ENCODE measurements around the gene FAM13C.

FAM13C gene

GRCh38 chr10:59270492-59270891 is 91.9 kb downstream of the FAM13C start:
- Mint-ChIP-seq H3K36me3 (no peaks in the 10 kb centered on the region), H3K27ac (no peak overlapping the region), H3K4me3 (no peak overlapping the region), H3K27me3 (no peaks in the 10 kb centered on the region), H3K9me3 (no peaks in the 10 kb centered on the region), H3K4me1 (no peaks in the 10 kb centered on the region)
- ATAC-seq (ENCODE audit: low read depth) (no peak), DNase-seq (ENCODE audit: low spot score in 2 of 2) (no peak)

GRCh38 chr10:59269651-59270050 is 92.7 kb downstream of the FAM13C start:
- H3K27me3 Mint-ChIP-seq: no peaks in the 10 kb centered on the region
- no peaks in the 10 kb centered on the region for H3K9me3 Mint-ChIP-seq
- ATAC-seq (ENCODE audit: low read depth): no peak
- no peaks in the 10 kb centered on the region for H3K4me1 Mint-ChIP-seq
- H3K4me3 Mint-ChIP-seq: no peak overlapping the region
- no peak for DNase-seq (ENCODE audit: low spot score in 2 of 2)
- H3K27ac Mint-ChIP-seq: no peak overlapping the region
- H3K36me3 Mint-ChIP-seq: no peaks in the 10 kb centered on the region

GRCh38 chr10:59268460-59268859 is 93.9 kb downstream of the FAM13C start:
- H3K27me3 Mint-ChIP-seq: no peaks in the 10 kb centered on the region
- H3K36me3 Mint-ChIP-seq: no peaks in the 10 kb centered on the region
- no peaks in the 10 kb centered on the region for H3K4me1 Mint-ChIP-seq
- no peaks in the 10 kb centered on the region for H3K9me3 Mint-ChIP-seq
- ATAC-seq (ENCODE audit: low read depth) (no peak), DNase-seq (ENCODE audit: low spot score in 2 of 2) (no peak)
- no peak overlapping the region for H3K4me3 Mint-ChIP-seq
- H3K27ac Mint-ChIP-seq: no peak overlapping the region

GRCh38 chr10:59266321-59266720 is 96.0 kb downstream of the FAM13C start:
- Mint-ChIP-seq H3K27me3 (no peaks in the 10 kb centered on the region), H3K9me3 (peaks cover 1% of the 10 kb centered on the region), H3K4me3 (no peak overlapping the region), H3K36me3 (no peaks in the 10 kb centered on the region), H3K27ac (no peak overlapping the region), H3K4me1 (no peaks in the 10 kb centered on the region)
- ATAC-seq (ENCODE audit: low read depth) (no peak), DNase-seq (ENCODE audit: low spot score in 2 of 2) (no peak)

- Mint-ChIP-seq H3K4me1 (no peaks in the 10 kb centered on the region), H3K9me3 (peaks cover 1% of the 10 kb centered on the region), H3K27ac (no peak overlapping the region), H3K36me3 (no peaks in the 10 kb centered on the region), H3K4me3 (no peak overlapping the region), H3K27me3 (no peaks in the 10 kb centered on the region)
- no peak for DNase-seq (ENCODE audit: low spot score in 2 of 2)
- no peak for ATAC-seq (ENCODE audit: low read depth)
Measured at GRCh38 chr10:59265141-59265540, 97.2 kb downstream of the FAM13C start.

- Mint-ChIP-seq H3K4me1 (no peaks in the 10 kb centered on the region), H3K27ac (no peak overlapping the region), H3K4me3 (no peak overlapping the region), H3K9me3 (peaks cover 1% of the 10 kb centered on the region), H3K36me3 (no peaks in the 10 kb centered on the region), H3K27me3 (no peaks in the 10 kb centered on the region)
- DNase-seq (ENCODE audit: low spot score in 2 of 2): no peak
- no peak for ATAC-seq (ENCODE audit: low read depth)
Measured at GRCh38 chr10:59258890-59259289, 103.5 kb downstream of the FAM13C start.

- H3K4me3 Mint-ChIP-seq: no peak overlapping the region
- DNase-seq (ENCODE audit: low spot score in 2 of 2): no peak
Measured at GRCh38 chr10:59257224-59257623, 105.1 kb downstream of the FAM13C start.

GRCh38 chr10:59255463-59255862 is 106.9 kb downstream of the FAM13C start:
- Mint-ChIP-seq H3K4me1 (no peaks in the 10 kb centered on the region), H3K9me3 (no peaks in the 10 kb centered on the region), H3K27me3 (no peaks in the 10 kb centered on the region), H3K27ac (no peak overlapping the region), H3K4me3 (no peak overlapping the region), H3K36me3 (no peaks in the 10 kb centered on the region)
- ATAC-seq (ENCODE audit: low read depth): no peak
- DNase-seq (ENCODE audit: low spot score in 2 of 2): no peak

More at GRCh38 chr10:59257224-59257623, 105.1 kb downstream of the FAM13C start:
- Mint-ChIP-seq H3K36me3 (no peaks in the 10 kb centered on the region), H3K27ac (no peak overlapping the region), H3K4me1 (no peaks in the 10 kb centered on the region), H3K9me3 (no peaks in the 10 kb centered on the region), H3K27me3 (no peaks in the 10 kb centered on the region)
- ATAC-seq (ENCODE audit: low read depth): no peak

- no peak overlapping the region for H3K4me3 Mint-ChIP-seq
- H3K27ac Mint-ChIP-seq: no peak overlapping the region
- H3K4me1 Mint-ChIP-seq: no peaks in the 10 kb centered on the region
- DNase-seq (ENCODE audit: low spot score in 2 of 2): no peak
- H3K9me3 Mint-ChIP-seq: no peaks in the 10 kb centered on the region
- no peak for ATAC-seq (ENCODE audit: low read depth)
- no peaks in the 10 kb centered on the region for H3K36me3 Mint-ChIP-seq
- H3K27me3 Mint-ChIP-seq: no peaks in the 10 kb centered on the region
Measured at GRCh38 chr10:59252491-59252890, 109.9 kb downstream of the FAM13C start.

- Mint-ChIP-seq H3K4me3 (no peak overlapping the region), H3K9me3 (no peaks in the 10 kb centered on the region), H3K4me1 (no peaks in the 10 kb centered on the region), H3K36me3 (no peaks in the 10 kb centered on the region), H3K27ac (no peak overlapping the region), H3K27me3 (peaks cover 2% of the 10 kb centered on the region)
- DNase-seq (ENCODE audit: low spot score in 2 of 2): no peak
- no peak for ATAC-seq (ENCODE audit: low read depth)
Measured at GRCh38 chr10:59245686-59246085, 116.7 kb downstream of the FAM13C start.

- H3K4me1 Mint-ChIP-seq: no peaks in the 10 kb centered on the region
- no peak for DNase-seq (ENCODE audit: low spot score in 2 of 2)
- H3K27me3 Mint-ChIP-seq: peaks cover 2% of the 10 kb centered on the region
- H3K36me3 Mint-ChIP-seq: no peaks in the 10 kb centered on the region
- H3K4me3 Mint-ChIP-seq: no peak overlapping the region
- H3K27ac Mint-ChIP-seq: no peak overlapping the region
- no peak for ATAC-seq (ENCODE audit: low read depth)
- H3K9me3 Mint-ChIP-seq: no peaks in the 10 kb centered on the region
Measured at GRCh38 chr10:59244871-59245270, 117.5 kb downstream of the FAM13C start.

- Mint-ChIP-seq H3K9me3 (no peaks in the 10 kb centered on the region), H3K27ac (no peak overlapping the region), H3K36me3 (no peaks in the 10 kb centered on the region), H3K4me1 (no peaks in the 10 kb centered on the region), H3K4me3 (no peak overlapping the region), H3K27me3 (peaks cover 2% of the 10 kb centered on the region)
- ATAC-seq (ENCODE audit: low read depth) (no peak), DNase-seq (ENCODE audit: low spot score in 2 of 2) (no peak)
Measured at GRCh38 chr10:59243611-59244195, 118.6 kb downstream of the FAM13C start.

- DNase-seq (ENCODE audit: low spot score in 2 of 2) (no peak), ATAC-seq (ENCODE audit: low read depth) (no peak)
- Mint-ChIP-seq H3K36me3 (no peaks in the 10 kb centered on the region), H3K27me3 (peaks cover 2% of the 10 kb centered on the region), H3K27ac (no peak overlapping the region), H3K4me1 (no peaks in the 10 kb centered on the region), H3K9me3 (no peaks in the 10 kb centered on the region), H3K4me3 (no peak overlapping the region)
Measured at GRCh38 chr10:59242991-59243390, 119.4 kb downstream of the FAM13C start.

- H3K4me1 Mint-ChIP-seq: no peaks in the 10 kb centered on the region
- H3K4me3 Mint-ChIP-seq: no peak overlapping the region
- H3K9me3 Mint-ChIP-seq: no peaks in the 10 kb centered on the region
- H3K27me3 Mint-ChIP-seq: peaks cover 2% of the 10 kb centered on the region
- DNase-seq (ENCODE audit: low spot score in 2 of 2) (no peak), ATAC-seq (ENCODE audit: low read depth) (no peak)
- H3K27ac Mint-ChIP-seq: no peak overlapping the region
- no peaks in the 10 kb centered on the region for H3K36me3 Mint-ChIP-seq
Measured at GRCh38 chr10:59242057-59242456, 120.3 kb downstream of the FAM13C start.

- DNase-seq (ENCODE audit: low spot score in 2 of 2) (no peak), ATAC-seq (ENCODE audit: low read depth) (no peak)
- H3K36me3 Mint-ChIP-seq: no peaks in the 10 kb centered on the region
- no peaks in the 10 kb centered on the region for H3K9me3 Mint-ChIP-seq
- H3K27me3 Mint-ChIP-seq: peaks cover 4% of the 10 kb centered on the region
- no peak overlapping the region for H3K4me3 Mint-ChIP-seq
- no peak overlapping the region for H3K27ac Mint-ChIP-seq
- no peaks in the 10 kb centered on the region for H3K4me1 Mint-ChIP-seq
Measured at GRCh38 chr10:59240582-59241183, 121.7 kb downstream of the FAM13C start.
